Measurements from ENCODE around the gene SLC38A8. TPM values are rescaled to one million over a fixed set of nuclear protein-coding genes. Genes with fewer than 3 reads are reported as not detected.

The SLC38A8 gene
- total RNA-seq, 6 experiments from 2014 or later = not detected

- peaks cover 21% of the 10 kb centered on the region; the same call in 1 of the 2 replicates for H3K36me3 Mint-ChIP-seq (ENCODE audit: low read depth)
- no peaks in the 10 kb centered on the region for H3K27me3 Mint-ChIP-seq (ENCODE audit: insufficient read depth)
- no peak for TF ChIP-seq CTCF (IDR thresholded peaks at IDR 0.05)
- no peak for DNase-seq
- H3K4me1 Mint-ChIP-seq (ENCODE audit: low read depth) = no peaks in the 10 kb centered on the region
- no peak overlapping the region for H3K4me3 Mint-ChIP-seq
- H3K9me3 Mint-ChIP-seq = no peaks in the 10 kb centered on the region
- no peak overlapping the region for H3K27ac Mint-ChIP-seq
Observed at GRCh38 chr16:84087001-84087400, 44.4 kb upstream of the SLC38A8 start.

GRCh38 chr16:84086341-84086740 is 43.7 kb upstream of the SLC38A8 start:
- Mint-ChIP-seq H3K4me1 (ENCODE audit: low read depth) (no peaks in the 10 kb centered on the region), H3K36me3 (ENCODE audit: low read depth) (peaks cover 16% of the 10 kb centered on the region; the same call in 1 of the 2 replicates), H3K27me3 (ENCODE audit: insufficient read depth) (no peaks in the 10 kb centered on the region), H3K9me3 (no peaks in the 10 kb centered on the region), H3K27ac (no peak overlapping the region), H3K4me3 (no peak overlapping the region)
- TF ChIP-seq CTCF (IDR thresholded peaks at IDR 0.05) = no peak
- DNase-seq = no peak

- no peak overlapping the region for H3K27ac Mint-ChIP-seq
- no peak for TF ChIP-seq CTCF (IDR thresholded peaks at IDR 0.05)
- no peaks in the 10 kb centered on the region for H3K4me1 Mint-ChIP-seq (ENCODE audit: low read depth)
- H3K27me3 Mint-ChIP-seq (ENCODE audit: insufficient read depth) = no peaks in the 10 kb centered on the region
- no peaks in the 10 kb centered on the region for H3K9me3 Mint-ChIP-seq
- H3K36me3 Mint-ChIP-seq (ENCODE audit: low read depth) = peaks cover 15% of the 10 kb centered on the region; the same call in 1 of the 2 replicates
- no peak for DNase-seq
- no peak overlapping the region for H3K4me3 Mint-ChIP-seq
Observed at GRCh38 chr16:84085773-84086172, 43.2 kb upstream of the SLC38A8 start.

- Mint-ChIP-seq H3K4me1 (ENCODE audit: low read depth) (no peaks in the 10 kb centered on the region), H3K27ac (no peak overlapping the region), H3K27me3 (ENCODE audit: insufficient read depth) (no peaks in the 10 kb centered on the region), H3K36me3 (ENCODE audit: low read depth) (peaks cover 15% of the 10 kb centered on the region; the same call in 1 of the 2 replicates), H3K9me3 (no peaks in the 10 kb centered on the region), H3K4me3 (no peak overlapping the region)
- TF ChIP-seq CTCF (IDR thresholded peaks at IDR 0.05) = no peak
- no peak for DNase-seq
Observed at GRCh38 chr16:84085271-84085667, 42.7 kb upstream of the SLC38A8 start.

- Mint-ChIP-seq H3K9me3 (no peaks in the 10 kb centered on the region), H3K27me3 (ENCODE audit: insufficient read depth) (no peaks in the 10 kb centered on the region), H3K27ac (no peak overlapping the region), H3K4me3 (no peak overlapping the region), H3K4me1 (ENCODE audit: low read depth) (no peaks in the 10 kb centered on the region), H3K36me3 (ENCODE audit: low read depth) (peaks cover 15% of the 10 kb centered on the region; the same call in 1 of the 2 replicates)
- peak; percentile 86 for TF ChIP-seq CTCF (IDR thresholded peaks at IDR 0.05)
- peak; percentile 39 for DNase-seq
Observed at GRCh38 chr16:84084570-84085270, 42.1 kb upstream of the SLC38A8 start.

All from HFFc6 (cell line).